Ishikawa (cell line): ENCODE results near the gene GNL1.

ENCODE experiments used
- CEBPB ChIP-seq: IDR thresholded peaks from 2 replicates; pipeline ENCODE4 v1.6.1; 2012
- CREB1 ChIP-seq: IDR thresholded peaks from 2 replicates; pipeline ENCODE4 v1.6.1; 2012; ENCODE audit warnings: low read depth
- EGR1 ChIP-seq: IDR thresholded peaks from 2 replicates; pipeline ENCODE4 v1.6.1; 2012
- EP300 ChIP-seq: IDR thresholded peaks from 2 replicates; pipeline ENCODE4 v1.6.1; 2012; ENCODE audit warnings: borderline replicate concordance
- FOXM1 ChIP-seq: IDR thresholded peaks from 2 replicates; pipeline ENCODE4 v1.6.1; 2012; ENCODE audit warnings: low read depth, borderline replicate concordance
- NFIC ChIP-seq: IDR thresholded peaks from 2 replicates; pipeline ENCODE4 v1.6.1; 2012
- RAD21 ChIP-seq: IDR thresholded peaks from 2 replicates; pipeline ENCODE4 v1.6.1; 2012; ENCODE audit warnings: low read depth
- REST ChIP-seq: IDR thresholded peaks from 2 replicates; pipeline ENCODE4 v1.6.1; 2012; ENCODE audit warnings: low read depth, mild to moderate bottlenecking
- TAF1 ChIP-seq: IDR thresholded peaks from 2 replicates; pipeline ENCODE4 v1.6.1; 2012; ENCODE audit warnings: low read depth, mild to moderate bottlenecking
- TCF12 ChIP-seq: IDR thresholded peaks from 2 replicates; pipeline ENCODE4 v1.6.1; 2012; ENCODE audit warnings: low read depth
- TEAD4 ChIP-seq: IDR thresholded peaks from 2 replicates; pipeline ENCODE4 v1.6.1; 2012
- USF1 ChIP-seq: IDR thresholded peaks from 2 replicates; pipeline ENCODE4 v1.6.1; 2012
- YY1 ChIP-seq: IDR thresholded peaks from 2 replicates; pipeline ENCODE4 v1.6.1; 2012; ENCODE audit warnings: low read depth
- ZBTB7A ChIP-seq: IDR thresholded peaks from 2 replicates; pipeline ENCODE4 v1.6.1; 2012; ENCODE audit warnings: low read depth
- TF ChIP-seq, protein P1 (sequence below): IDR thresholded peaks from 2 replicates; pipeline ENCODE4 v1.6.1; 2012

The GNL1 gene

DNA sequence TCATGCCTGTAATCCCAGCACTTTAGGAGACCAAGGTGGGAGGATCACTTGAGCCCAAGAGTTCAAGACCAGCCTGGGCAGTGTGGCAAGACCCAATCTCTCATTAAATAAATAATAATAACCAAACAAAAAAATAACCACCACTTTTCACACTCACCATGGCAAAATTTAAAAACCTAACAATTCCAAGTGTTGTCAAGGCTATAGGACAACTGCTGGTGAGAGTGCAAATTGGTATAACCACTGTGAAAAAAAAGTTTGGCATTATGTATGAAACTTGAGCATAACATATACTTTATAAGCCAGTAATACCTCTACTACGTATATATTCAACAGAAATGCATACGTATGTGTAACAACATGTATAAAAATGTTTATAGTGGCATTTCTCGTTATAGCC, 4.6 kb upstream of the GNL1 start:
- TF ChIP-seq TEAD4, result no peak
- no peak for TF ChIP-seq NFIC

DNA sequence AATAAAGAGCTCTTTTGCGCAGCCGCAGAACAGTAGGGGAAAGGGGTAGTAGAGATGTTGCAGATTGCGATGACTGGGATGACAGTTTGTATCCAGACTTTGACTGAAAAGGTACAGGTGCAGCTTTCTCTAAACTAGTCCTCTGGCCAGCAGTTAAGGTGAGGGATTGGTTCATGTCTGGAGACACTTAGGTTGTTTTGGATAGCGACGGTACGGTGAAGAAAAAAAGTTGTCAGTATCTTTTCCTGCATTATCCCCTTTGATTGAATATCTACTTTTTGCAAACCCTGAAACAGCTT, 1.3 kb upstream of the GNL1 start:
- no peak for TF ChIP-seq TAF1

DNA sequence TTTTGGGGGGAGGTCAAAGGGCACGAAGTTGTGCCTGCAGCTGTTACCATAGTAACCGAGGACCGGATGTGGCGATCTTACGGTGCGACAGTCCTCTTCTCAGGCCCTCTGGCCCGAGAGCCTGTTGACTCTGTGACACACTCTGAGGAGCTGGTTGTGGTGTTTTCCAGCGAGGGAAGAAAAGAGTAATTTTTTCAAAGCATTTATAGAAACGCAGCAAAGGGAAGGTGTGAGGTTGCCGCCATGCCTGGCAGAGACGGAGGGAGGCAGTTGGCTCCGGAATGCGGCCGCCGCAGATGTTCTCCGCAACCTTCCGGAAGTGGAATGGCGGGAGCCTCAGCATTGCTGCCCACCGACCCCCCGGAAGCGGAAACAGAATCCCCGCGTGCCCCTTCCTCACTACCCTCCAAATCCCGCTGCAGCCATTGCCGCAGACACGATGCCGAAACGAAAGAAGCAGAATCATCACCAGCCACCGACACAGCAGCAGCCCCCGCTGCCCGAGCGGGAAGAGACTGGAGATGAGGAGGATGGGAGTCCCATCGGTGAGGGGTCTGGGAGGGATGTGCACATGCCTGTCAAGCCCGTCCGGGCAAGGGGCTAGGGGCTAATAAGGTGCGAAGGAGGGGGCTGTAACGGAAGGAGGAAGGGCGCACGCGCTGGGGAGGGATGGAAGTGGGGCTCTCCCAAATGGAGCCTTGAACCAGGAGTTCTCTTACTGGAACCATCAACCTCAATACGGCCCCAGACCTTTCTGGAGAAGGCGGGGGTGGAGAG, 805 bp upstream of the GNL1 start, which contains the start of gene PRR3:
TSS of gene PRR3 (plus strand) at position 390 of the 777 bp plus-strand sequence. CDS start at position 440, 50 bp downstream.
- TF ChIP-seq TEAD4 (no peak; the same call in 1 of the 2 replicates), FOXM1 (no peak), TCF12 (peak; percentile 50; the same call in 1 of the 2 replicates), EGR1 (no peak; the same call in 1 of the 2 replicates), EP300 (no peak), REST (no peak), CEBPB (no peak), ZBTB7A (peak; percentile 96), TAF1 (peak; percentile 78), CREB1 (peak; percentile 88), NFIC (no peak), YY1 (peak; percentile 83), USF1 (peak; percentile 4; the same call in 1 of the 2 replicates), RAD21 (no peak)
- TF ChIP-seq, protein P1, sequence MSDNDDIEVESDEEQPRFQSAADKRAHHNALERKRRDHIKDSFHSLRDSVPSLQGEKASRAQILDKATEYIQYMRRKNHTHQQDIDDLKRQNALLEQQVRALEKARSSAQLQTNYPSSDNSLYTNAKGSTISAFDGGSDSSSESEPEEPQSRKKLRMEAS, result peak; percentile 97

- TF ChIP-seq EGR1, result no peak
- peak; percentile 21 for TF ChIP-seq ZBTB7A
These were observed 548 bp downstream of the GNL1 start for GRCh38 chr6:30555816-30556065.

DNA sequence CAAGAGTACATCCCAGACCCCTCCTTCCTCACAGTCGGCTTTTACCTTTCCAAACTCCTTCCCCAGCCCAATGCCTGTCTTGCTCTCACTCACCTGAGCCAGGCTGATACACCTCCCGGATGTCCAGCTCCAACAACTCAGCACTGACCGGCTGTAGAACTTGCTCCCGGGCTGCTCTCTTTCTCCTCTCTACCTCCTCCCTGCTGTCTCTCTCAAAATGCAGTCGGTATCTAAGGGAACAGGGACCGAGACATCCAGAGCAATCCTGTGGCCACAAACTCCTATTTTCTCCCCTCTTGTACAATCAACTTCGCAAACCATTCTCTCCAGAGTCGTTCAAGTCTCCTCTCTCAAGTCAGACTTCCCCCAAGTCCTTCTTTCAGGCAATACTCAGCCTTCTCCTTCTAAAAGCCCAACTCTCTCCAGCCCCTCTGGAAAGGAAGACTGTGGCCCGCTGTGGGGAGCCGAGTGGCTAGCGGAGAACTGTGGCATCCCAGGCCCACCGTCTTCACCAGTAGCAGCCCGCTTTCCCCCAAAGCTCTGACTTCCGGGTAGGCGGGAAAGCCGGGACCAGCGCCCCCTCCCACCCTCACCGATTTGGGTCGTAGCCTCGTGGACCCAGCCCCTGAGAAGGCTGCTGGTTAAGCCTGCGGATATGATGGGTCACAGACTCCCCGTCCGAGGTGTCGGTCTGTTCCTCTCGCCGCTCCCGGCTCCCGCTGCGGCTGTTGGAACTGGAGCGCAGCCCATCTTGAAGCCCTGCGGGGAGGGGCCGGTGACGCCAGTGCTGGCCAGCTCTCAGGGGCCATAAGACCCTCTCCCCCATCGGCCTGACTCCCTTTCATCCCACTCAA, 1.1 kb downstream of the GNL1 start:
- TF ChIP-seq YY1 (no peak), FOXM1 (no peak), CEBPB (no peak), REST (no peak), TEAD4 (no peak), TCF12 (no peak), ZBTB7A (peak; percentile 3; the same call in 1 of the 2 replicates), NFIC (peak; percentile 14; the same call in 1 of the 2 replicates), EP300 (no peak), CREB1 (no peak), USF1 (no peak), EGR1 (no peak), RAD21 (no peak), TAF1 (no peak)
- TF ChIP-seq, protein P1, result no peak

DNA sequence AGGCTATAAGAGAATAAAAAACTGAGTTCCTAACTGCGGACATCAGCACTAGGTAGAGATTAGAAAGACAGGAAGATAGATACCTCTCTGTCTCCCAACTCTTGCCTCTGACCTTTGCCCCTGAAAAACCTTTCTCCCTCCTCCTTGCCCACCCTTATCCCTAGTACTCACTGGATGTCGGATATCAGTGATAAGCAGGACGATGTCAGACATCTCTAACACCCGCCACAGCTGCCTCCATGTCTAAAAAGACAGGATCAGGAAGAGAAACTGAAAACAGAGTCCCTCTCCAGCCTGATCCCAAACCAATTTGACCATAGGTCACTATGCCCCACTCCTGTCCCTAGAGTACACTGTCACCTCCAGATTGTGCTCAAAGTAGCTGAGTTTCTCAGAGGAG, 1.9 kb downstream of the GNL1 start:
- TF ChIP-seq YY1, result no peak
- no peak for TF ChIP-seq TCF12
- no peak for TF ChIP-seq FOXM1
- TF ChIP-seq CREB1, result no peak
- TF ChIP-seq, protein P1, result no peak
- TF ChIP-seq ZBTB7A, result no peak
- no peak for TF ChIP-seq CEBPB
